NCI-H226 (cell line): ENCODE results near the gene ODC1.
A peak's percentile ranks its signal among the peaks of the same experiment; 100 is the strongest.
"Not testable (repeated sequence)": the region's sequence is repeated elsewhere in the genome, so short reads cannot be mapped to it uniquely, and the experiment has no call there.

Experiments
- DNase-seq: peaks from one replicate; pipeline ENCODE4 v3.0.0-alpha.2; 2015

ODC1 gene

GRCh38 chr2:10477443-10478297 is 29.5 kb upstream of the ODC1 start:
- DNase-seq = no peak

DNA sequence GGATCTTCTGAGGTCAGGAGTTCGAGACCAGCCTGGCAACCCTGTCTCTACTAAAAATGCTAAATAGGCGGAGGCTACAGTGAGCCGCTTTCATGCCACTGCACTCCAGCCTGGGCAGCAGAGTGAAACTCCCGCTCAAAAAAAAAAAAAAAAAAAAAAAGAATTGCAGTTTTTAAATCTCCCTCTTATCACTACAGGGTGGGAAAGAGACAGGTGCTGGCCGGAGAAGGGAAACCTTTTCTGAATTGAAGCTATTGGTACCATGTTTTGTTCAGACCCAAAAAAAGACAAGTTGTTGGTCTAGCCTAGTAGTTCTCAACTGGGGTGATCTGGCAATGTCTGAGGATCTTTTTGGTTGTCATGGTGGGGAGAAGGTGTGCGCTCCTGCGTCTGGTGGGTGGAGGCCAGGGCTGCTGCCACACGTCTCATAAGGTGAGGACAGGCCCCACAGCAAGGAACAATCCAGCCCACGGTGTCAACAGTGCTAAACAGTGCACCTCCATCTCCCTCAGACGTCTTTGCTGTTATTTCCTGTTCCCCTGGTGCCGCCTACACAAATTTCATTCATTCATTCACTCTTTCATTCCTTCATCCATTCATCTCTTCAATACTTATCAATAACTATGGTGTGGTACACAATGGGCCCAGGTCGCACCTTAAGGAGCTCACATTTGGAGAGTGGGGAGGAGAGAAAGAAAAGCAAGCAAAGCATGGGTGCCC is 28.8 kb upstream of the ODC1 start:
- no peak for DNase-seq

DNA sequence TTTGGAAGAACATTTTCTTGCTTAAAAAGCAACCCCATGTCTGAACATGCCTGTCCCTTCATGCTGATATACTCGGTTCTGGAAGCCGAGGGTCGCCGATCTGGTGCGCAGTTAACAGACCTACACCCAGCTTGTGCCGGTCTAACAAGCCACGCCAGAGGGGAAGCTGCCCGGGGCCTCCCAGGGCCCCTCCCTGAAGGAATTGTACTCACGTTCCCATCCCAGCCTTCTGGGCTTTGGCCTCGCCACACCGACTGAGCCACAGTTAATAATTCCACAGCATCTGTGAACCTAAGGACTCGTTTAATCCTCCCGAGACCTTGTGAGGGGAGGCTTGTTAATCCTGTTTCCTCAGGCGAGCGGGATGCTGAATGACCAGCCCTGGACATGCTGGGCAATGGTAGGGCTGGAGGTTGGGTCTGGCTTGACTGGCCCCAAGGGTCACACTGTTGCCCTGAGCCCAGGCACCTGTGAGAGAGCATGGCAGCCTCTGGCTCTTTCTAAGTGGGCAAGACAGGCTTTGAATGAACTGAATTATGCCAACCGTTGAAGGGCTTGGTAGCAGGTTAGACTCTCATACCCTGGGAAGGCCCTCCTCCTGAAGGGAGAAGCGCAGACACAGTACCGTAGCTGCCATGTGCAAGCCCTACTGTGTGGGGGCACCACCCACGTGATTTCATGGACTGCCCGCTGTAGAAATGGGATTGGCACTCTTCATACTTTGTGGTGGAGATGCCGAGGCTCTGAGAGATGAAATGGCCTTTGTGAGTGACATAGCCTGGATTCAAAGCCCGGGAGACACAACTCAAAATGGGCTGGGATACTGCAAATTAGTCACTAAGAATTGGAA is 27.9 kb upstream of the ODC1 start:
- no peak for DNase-seq

DNA sequence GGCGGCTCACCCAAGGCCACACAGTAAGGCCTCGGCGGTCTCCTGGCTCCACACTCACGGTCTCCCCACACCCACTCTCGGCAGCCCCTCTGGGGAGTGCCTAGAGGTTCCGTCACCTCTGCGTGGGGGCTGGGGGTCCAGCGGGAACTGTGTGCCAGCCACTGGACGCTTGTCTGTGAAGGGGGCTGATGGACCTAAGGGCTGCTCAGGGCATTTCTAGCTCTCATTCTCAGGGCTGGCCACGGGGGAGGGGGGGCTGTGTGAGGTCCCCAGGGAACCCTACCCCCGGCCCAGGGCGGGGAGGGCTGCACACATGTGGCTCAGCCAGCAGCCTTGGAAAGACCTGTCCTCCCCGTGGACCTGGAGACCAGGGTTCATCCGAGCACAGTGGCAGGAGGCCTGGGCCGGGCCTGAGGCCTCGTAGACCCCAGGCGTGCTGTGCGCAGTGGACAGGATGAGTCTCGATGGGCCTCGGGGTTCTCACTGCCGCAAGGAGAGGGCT is 27.1 kb upstream of the ODC1 start:
- DNase-seq = no peak

GRCh38 chr2:10473121-10473756 is 25.1 kb upstream of the ODC1 start:
- DNase-seq = no peak

DNA sequence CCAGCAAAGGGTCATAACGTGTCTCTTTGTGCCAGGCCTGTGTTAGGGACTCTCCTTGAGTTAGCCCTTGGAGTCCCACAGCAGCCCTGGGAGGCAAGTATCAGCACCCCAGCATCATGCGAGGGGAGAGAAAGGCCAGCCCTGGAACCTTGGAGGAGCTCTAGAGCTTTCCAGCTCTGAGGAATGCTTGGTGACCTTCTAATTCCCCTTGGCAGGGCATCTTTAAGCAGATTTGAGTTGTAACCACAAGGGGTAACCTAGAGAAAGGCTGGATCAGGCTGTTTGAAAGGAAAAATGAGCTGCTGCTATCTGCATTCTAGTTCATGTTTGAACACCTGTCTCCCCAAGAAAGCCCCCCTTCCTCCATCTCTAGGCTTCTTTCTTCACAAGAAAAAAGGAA is 23.8 kb upstream of the ODC1 start:
- DNase-seq = no peak

- no peak for DNase-seq
Observed at GRCh38 chr2:10471046-10471571, 23.0 kb upstream of the ODC1 start.

GRCh38 chr2:10469955-10470608 is 22.0 kb upstream of the ODC1 start:
- no peak for DNase-seq

DNA sequence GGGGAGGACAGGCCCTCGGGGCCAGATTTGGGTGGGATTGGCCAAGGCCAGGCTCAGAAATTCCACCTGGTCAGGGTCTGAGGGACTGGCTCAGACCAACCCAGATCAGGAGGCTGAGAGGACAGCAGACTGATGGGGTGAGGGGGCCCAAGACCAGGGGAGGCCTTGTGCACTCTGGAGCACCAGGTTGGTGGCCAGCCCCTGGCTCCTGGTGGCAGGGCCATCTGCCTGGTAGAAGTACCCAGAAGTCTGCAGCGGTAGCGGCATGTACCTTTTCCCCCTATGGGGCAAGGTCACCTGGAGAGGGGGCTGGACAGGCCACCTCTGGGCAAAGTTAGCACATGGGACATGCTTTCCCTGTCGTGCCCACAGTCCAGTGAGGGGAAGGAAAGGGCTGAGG is 21.2 kb upstream of the ODC1 start:
- DNase-seq = no peak

DNA sequence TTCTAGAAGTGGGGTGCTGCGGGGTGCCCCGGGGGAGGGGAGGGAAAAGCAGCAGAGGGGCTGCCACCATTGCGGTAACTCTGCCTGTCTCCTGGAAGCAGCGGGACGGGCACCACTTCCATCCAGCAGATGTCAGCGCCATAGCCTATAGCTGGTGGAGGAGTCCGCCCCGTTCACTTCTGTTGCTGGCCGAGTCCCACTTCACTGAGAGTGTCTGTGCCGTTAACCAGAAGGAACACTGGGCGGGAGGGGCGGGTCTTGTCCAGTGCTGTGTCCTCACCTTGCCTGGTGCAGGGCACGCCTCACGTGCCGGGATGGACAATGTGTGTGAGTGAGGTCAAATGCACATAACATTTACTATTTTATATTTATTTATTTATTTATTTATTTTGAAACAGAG is 19.3 kb upstream of the ODC1 start:
- DNase-seq = no peak

- DNase-seq = no peak
Observed at GRCh38 chr2:10466801-10467200, 18.7 kb upstream of the ODC1 start.

GRCh38 chr2:10465910-10466309 is 17.8 kb upstream of the ODC1 start:
- DNase-seq = no peak

DNA sequence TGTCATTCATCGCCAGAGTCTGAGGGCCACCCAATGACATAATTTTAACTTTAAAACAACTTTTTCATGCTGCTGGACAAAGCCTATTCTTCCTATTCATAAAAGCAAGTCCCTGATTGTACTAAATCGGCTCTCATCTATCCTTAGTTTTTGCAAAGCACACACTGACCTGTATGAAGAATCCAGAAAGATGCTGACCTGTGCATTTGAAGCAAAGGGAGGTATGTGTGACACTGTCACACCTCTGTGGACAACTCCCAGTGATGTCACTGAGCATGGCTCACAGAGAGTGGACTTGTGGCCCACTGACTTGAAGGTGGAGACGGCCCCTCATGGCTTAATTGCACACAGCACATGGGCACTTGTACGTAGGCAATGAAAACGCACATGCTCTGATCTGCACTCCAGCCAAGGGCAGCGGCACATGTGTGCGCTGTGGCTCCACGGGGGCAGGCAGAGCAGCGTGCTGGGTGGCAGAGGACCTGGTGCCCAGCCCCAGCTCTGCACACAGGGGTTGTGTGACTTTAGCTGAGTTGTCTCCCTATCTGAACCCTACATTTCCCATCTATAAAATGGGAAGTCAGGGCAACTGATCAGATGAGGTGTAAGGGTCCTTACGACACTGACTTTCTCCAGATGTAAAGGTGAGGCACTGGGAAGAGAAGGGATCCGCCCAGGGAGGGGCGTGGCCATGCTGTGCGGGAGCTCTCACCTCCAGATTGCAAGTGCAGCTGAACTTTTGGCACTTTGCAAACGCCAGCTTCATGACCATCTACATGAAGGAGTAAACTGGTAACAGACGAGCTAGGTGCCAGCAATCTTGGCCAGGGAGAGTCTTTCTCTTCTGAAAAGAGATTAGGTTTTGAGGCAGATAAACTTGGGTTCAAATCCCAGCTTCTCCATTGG is 14.3 kb upstream of the ODC1 start:
- no peak for DNase-seq

GRCh38 chr2:10460366-10460796 is 12.3 kb upstream of the ODC1 start:
- DNase-seq = no peak

GRCh38 chr2:10457846-10458598 is 9.9 kb upstream of the ODC1 start:
- no peak for DNase-seq

DNA sequence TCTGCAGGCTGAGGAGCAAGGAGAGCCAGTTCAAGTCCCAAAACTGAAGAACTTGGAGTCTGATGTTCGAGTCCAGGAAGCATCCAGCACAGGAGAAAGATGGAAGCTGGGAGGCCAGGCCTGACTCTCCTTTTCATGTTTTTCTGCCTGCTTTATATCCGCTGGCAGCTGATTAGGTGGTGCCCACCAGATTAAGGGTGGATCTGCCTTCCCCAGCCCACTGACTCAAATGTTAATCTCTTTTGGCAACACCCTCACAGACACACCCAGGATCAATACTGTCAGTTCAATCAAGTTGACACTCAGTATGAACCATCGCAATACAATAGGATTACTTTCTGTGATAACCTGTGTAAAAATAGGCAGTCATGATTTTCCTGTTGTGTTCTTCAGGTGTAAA is 9.1 kb upstream of the ODC1 start:
- DNase-seq = not testable (repeated sequence)

DNA sequence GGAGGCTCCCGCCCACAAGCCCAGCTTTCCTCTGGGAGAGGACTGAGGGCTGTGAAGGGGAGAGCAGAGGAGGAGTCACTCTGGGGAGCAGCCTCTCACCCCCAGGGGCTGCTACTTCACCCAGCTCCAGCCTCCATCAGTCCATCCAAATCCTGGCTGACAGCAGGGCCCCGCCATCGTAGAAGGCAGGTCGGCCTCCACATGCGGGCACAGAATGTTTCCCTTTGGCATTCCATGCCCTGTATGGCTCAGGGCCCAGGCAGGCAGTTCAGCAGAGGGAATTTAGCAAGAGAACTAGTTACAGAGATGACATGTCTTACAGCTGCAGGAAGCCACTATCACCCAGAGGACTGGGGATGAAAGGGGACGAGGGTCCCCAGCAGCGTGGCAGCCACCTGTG is 6.4 kb upstream of the ODC1 start:
- DNase-seq = peak; percentile 22

GRCh38 chr2:10453905-10454298 is 5.8 kb upstream of the ODC1 start:
- DNase-seq = no peak

GRCh38 chr2:10452956-10453904 is 5.1 kb upstream of the ODC1 start:
- no peak for DNase-seq
